ENCODE data around the gene SMYD1.

DNA sequence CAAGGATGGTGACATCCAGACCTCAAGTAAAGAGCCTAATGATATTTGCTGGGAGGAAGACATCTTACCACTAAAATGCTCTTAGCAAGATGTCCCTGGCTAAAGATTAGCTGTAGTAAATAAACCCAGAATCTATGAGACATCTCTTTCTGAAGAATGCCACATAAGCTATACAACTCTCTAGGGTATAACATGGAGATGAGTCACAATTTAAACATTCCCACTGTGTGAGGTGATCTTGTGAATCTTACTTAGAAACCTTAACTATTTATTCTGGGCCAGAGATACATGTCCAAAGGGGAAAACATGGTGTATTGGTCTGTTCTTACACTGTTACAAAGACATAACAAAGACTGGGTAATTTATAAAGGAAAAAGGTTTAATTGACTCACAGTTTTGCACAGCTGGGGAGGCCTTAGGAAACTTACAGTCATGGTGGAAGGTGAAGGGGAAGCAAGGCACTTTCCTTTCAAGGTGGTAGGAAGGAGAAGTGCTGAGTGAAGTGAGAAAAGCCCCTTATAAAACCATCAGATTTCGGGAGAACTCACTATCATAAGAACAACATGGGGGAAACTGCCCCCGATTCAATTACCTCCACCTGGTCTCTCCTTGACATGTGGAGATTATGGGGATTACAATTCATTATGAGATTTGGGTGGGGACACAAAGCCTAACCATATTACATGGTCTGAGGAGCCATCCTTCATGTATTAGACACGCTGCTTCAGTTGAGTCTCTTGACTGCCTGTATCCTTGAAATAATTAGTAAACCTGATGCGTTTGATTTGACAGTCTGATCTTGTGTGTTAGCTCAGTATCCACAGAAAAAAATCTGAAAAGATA is 29.1 kb upstream of the SMYD1 start:
- TF ChIP-seq FOXM1 (IDR thresholded peaks at IDR 0.05; ENCODE audit: borderline replicate concordance) (no peak), ELF4 (IDR thresholded peaks at IDR 0.05) (no peak), L3MBTL2 (conservative IDR thresholded peaks at IDR 0.05) (no peak), HDGF (IDR thresholded peaks at IDR 0.05; ENCODE audit: borderline replicate concordance) (no peak), BHLHE40 (IDR thresholded peaks at IDR 0.05; ENCODE audit: borderline replicate concordance) (no peak), SUZ12 (IDR thresholded peaks at IDR 0.05) (no peak), ARNT (IDR thresholded peaks at IDR 0.05) (no peak), TARDBP (IDR thresholded peaks at IDR 0.05) (no peak), CTBP1 (IDR thresholded peaks at IDR 0.05; ENCODE audit: borderline replicate concordance) (no peak), FOXK2 (IDR thresholded peaks at IDR 0.05) (no peak)
